ENCODE measurements around the gene NUMA1.

Gene NUMA1, protein sequence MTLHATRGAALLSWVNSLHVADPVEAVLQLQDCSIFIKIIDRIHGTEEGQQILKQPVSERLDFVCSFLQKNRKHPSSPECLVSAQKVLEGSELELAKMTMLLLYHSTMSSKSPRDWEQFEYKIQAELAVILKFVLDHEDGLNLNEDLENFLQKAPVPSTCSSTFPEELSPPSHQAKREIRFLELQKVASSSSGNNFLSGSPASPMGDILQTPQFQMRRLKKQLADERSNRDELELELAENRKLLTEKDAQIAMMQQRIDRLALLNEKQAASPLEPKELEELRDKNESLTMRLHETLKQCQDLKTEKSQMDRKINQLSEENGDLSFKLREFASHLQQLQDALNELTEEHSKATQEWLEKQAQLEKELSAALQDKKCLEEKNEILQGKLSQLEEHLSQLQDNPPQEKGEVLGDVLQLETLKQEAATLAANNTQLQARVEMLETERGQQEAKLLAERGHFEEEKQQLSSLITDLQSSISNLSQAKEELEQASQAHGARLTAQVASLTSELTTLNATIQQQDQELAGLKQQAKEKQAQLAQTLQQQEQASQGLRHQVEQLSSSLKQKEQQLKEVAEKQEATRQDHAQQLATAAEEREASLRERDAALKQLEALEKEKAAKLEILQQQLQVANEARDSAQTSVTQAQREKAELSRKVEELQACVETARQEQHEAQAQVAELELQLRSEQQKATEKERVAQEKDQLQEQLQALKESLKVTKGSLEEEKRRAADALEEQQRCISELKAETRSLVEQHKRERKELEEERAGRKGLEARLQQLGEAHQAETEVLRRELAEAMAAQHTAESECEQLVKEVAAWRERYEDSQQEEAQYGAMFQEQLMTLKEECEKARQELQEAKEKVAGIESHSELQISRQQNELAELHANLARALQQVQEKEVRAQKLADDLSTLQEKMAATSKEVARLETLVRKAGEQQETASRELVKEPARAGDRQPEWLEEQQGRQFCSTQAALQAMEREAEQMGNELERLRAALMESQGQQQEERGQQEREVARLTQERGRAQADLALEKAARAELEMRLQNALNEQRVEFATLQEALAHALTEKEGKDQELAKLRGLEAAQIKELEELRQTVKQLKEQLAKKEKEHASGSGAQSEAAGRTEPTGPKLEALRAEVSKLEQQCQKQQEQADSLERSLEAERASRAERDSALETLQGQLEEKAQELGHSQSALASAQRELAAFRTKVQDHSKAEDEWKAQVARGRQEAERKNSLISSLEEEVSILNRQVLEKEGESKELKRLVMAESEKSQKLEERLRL (N-terminal part only)

DNA sequence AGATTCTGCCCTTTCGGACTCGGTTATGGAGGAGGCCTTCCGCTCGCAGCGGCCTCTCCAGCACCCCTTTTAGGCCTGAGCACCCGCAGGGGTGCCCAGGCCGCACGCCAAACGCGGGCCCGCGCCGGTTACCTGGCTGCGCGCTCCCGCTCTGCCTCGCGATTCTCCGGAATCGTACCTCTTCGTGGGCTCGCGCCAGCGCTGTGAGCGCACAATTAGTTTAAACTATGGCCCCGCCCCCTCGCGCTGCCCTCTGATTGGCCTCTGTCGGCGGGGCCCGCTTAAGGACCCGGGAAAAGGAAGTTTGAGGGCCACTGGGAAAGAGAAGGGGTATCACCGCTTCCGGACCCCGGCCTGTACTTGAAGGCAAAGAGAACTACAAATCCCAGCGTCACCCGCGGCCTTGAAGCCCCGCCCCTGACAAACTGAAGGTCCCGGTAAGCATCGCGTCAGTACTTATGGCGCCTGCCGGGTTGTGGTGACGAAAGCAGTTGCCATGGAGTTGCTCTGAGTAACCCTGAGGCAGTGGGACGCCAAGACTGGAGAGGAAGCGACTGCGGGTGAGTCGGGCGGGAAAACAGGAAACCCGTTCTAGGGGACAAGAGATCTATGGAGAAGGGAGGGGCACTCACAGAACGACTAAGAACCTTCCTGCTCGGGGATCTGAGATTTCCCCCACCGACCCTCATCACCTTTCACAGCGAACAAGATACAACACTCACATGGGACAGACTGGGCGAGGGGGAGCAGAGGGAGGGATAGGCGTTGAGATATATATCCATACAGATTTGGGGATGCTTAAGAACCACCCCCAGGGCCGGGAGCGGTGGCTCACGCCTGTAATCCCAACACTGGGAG, at the start of gene NUMA1, which contains the start of gene LRRC51:
TSS of gene NUMA1 (minus strand) at position 217 of the 858 bp plus-strand sequence. CDS start 44,599 bp downstream, outside the sequence.
TSS of gene LRRC51 (plus strand) at position 525 of the 858 bp plus-strand sequence. CDS start 8,234 bp downstream, outside the sequence.
- peak; percentile 100 for DNase-seq

DNA sequence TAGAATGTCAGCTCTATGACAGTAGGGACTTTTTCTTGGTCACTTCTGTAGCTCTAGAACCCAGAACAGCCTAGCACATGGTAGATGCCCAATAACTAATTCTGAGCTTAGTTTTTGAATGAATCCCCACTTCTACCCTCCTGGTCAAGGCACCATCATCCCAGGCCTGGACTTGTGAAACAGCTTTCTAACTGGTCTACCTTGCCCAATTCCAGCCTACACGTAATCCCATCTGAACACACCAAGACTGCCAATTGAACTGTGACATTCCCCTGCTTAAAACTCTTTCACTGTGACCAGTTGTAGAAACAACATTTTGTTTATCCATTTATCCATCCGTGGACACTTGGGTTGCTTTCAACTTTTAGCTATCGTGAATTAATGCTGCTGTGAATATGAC, 49.0 kb upstream of the NUMA1 start:
- DNase-seq = no peak

DNA sequence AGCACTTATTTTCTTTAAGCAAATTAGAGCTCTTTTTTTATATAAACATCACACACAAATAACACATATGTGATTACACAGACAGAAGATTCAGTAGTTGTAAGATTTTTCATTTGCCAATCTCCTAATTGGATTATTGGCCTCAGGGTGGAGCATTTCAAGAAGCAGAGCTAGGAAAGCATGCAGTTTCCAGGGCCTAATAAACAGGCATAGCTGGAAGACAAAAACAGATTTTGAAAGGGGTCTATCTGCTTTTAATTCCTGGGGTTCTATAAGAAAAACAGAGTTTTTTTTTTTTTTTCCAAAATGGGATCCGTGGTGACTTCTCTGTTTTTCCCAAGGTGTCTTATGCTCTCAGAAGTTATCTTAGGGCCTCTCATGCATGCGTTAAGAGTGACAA, 47.6 kb upstream of the NUMA1 start:
- DNase-seq = no peak

DNA sequence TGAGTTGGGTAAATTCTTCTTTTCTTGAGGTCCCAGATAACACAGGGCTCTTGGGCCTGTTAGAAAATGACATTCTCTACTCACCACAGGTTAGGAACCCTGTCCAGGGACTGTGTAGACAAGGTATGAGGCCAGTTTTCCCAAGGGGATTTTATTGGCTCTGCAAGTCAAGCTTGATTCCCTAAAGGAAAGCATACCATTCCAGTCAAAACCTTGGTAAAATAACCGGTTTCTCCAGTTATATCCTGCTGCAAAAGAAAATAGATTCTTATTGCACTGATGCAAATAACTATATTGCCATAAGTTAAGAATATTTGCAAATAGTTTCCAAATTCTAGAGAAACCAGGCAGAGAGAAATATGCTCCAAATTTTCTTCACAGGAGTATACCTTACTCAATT, 45.6 kb upstream of the NUMA1 start:
- DNase-seq = no peak

DNA sequence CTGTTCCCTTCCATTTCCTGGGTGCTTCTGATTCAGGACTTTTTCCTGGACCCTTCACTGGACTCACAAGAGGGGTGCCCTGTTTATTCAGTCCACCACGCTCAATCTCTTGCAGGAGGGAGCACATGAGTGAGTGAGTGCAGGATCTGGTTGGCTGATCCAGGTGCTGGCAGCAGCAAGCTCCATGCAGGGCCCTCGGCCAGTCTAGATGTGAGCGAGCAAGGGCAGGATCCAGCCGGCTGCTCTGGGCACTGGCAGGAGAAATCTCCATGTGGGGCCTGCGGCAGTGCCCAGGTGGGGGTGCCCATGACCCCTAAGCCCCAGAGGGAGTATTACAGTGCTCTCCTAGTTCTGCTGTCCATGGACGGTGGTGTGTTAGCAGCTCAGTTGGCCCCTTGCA, 43.7 kb upstream of the NUMA1 start:
- no peak for DNase-seq

DNA sequence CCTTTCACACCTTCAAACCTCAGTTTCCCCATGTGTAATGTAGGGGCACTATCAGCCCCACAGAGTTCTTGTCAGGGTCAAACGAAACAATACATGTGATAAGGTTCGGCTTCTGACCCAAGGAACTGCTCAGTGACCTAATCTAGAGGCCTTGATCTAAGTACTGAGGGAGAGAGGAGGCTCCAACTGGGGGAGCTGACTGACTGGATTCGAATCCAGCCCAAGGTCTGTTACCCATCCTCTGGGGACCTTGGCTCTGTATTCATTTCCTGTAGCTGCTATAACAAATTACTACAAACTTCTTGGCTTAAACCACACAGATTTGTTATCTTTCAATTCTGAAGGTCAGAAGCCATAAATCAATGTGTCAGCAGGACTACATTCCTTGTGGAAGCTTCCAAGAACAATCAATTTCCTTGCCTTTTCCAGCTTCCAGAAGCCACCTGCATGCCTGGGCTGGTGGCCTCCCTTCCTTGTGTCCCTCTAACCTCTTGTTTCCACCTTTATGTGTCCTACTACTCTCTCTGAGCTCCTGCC, 42.8 kb upstream of the NUMA1 start:
- no peak for DNase-seq

DNA sequence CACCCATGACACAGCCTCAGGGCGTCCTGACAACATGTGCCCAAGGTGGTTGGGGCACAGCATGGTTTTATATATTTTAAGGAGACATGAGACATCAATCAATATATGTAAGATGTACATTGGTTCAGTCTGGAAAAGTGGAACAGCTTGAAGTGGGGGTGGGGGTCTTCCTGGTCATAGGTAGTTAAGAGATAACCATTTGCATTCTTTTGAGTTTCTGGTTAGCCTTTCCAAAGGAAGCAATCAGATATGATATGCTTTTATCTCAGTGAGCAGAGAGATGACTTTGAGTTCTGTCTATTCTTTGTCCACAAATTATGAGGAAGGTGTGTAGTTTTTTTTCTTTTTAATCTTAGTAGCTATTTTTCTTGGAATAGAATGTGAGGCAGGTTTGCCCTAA, 42.3 kb upstream of the NUMA1 start:
- DNase-seq = no peak

- DNase-seq = no peak
Measured at GRCh38 chr11:72120930-72121329, 40.6 kb upstream of the NUMA1 start.

- no peak for DNase-seq
Measured at GRCh38 chr11:72119198-72119597, 38.9 kb upstream of the NUMA1 start.

GRCh38 chr11:72116019-72116755, 35.8 kb upstream of the NUMA1 start:
- DNase-seq = no peak

- no peak for DNase-seq
Measured at GRCh38 chr11:72114570-72114969, 34.2 kb upstream of the NUMA1 start.

DNA sequence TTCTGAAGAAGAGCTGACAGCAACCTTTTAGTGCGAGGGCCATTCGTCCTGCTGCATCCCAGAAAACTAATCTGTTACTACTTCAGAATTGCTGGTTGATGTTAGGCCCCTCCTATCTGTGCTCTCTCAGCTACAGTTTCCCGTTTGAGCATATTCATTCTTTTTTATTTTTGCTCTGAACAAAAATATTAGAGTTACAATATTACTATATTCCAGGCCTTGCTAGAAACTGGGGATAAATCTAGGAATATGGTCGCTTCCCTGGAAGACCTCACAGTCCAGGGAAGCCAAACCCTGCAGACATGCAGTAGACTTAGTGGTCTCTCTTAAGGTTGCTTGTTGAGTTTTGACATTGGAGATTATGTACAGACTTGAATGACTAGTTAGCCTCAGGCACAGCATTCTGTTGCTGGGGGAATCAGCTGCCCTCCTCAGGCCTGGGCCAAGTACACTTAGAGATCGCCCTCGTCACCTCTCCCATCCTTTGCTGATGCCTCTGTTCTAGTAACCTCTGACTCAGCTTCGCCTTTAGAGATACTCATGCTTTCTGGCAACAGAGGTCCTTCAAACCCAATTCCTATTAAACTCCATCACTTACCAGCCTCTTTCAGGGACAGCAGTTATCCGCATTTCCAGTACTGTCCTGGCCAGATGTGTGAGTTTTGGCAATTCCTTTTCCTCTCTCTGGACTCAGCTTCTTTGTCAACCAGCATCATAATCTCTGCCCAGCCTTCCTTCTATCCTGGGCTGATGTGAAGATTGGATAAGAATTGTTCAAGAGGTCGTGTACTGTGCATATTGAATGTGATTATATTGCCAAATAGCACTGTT, 32.9 kb upstream of the NUMA1 start:
- no peak for DNase-seq

DNA sequence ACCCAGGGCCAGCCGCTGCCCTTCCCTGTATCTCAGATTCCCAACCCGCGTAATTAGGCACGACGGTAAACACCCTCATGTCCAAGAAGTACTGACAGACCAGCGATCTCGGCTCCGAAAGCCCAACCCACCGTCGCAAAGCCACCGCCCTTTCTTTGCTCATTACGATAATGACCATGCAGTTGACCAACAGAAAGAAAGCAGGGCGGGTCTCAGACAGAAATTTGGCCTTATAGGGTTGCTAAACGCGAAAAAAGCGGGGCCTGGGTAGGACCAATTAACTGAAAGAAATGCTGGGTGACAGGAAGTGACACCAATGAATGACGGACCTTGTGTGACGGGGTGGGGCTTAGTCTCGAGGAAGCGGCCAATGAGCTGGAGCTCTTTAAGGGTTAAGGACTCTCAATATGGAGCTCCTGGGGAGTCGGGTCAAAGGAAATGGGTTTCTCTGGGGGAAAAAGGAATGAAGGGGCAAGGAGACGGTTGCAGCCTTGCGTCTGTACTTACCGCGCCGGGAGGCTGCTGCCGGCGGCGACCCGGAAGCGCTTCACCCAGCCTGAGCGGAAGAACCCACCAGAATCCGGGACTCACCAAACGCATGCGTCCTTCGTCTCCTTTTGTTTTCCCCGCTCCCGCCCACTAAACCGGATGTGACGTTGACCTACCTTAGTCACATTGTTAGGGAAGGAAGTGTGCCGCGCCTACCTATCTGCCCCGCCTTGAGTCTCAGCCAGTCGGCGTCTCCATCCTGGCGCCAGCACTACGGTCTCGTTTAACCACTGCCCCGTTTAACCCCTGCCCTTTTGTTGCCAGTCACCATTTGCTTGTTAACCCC, 32.0 kb upstream of the NUMA1 start, which contains the start of gene ANAPC15:
TSS of gene ANAPC15 (minus strand) at position 553 of the 835 bp plus-strand sequence. CDS start 1,419 bp downstream, outside the sequence.
- peak; percentile 99 for DNase-seq

DNA sequence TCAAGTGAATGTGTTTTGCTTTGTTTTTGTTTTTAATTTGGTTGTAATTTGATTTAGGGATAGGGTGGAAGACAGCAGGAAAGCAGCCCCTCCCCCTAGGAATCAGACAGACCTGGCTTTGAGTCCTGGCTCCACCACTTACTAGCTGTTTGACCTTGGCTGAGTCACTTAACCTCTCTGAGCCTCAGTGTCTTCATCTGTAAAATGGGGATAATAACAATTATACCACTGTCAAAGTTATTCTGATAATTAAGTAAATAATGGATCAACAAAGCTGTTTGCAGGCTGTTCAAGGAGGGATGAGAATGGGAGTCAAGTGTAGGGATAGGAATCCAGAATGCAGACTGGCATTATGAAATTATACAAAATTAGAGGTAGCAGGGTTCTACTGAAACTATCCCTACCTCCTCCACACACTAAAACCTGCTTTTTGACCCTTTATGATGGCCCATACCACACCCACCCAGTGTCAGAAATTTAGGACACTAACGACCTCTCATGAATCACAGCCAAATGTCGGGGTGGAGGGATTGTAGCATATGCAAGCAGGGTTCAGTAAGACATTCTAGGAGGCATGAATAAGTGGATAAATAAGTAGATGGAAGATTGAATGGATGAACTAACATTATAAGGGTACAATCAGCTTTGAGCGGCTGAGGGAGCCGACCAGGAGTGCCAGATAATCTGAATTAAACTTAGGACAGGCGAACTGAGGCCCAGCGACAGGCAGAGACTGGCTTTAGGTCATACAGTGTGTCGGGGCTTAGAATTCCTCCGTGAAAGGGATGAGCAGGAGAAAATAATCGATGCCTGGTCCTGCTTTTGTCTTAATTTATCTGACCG, 31.2 kb upstream of the NUMA1 start:
- DNase-seq = no peak

DNA sequence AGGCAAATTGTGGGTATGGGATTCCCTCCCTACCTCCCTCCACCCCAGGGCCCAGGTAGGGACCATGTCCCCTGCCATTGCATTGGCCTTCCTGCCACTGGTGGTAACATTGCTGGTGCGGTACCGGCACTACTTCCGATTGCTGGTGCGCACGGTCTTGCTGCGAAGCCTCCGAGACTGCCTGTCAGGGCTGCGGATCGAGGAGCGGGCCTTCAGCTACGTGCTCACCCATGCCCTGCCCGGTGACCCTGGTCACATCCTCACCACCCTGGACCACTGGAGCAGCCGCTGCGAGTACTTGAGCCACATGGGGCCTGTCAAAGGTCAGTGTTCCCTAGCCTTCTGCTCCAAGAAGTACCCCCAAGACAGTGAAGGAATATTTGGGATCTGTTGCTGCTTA, 25.5 kb upstream of the NUMA1 start, which contains the start of gene TOMT:
TSS of gene TOMT (plus strand) at position 37 of the 400 bp plus-strand sequence. CDS start at position 65, 28 bp downstream.
- no peak for DNase-seq

GRCh38 chr11:72103754-72104167, 23.4 kb upstream of the NUMA1 start:
- DNase-seq = no peak

GRCh38 chr11:72102946-72103753, 22.8 kb upstream of the NUMA1 start, which contains the start of gene LAMTOR1:
Gene LAMTOR1, minus strand, starts transcription at chr11:72103297. Its CDS starts 73 bp downstream, at chr11:72103224.
- peak; percentile 98 for DNase-seq
